Measurements from ENCODE around the gene RPL3.

DNA sequence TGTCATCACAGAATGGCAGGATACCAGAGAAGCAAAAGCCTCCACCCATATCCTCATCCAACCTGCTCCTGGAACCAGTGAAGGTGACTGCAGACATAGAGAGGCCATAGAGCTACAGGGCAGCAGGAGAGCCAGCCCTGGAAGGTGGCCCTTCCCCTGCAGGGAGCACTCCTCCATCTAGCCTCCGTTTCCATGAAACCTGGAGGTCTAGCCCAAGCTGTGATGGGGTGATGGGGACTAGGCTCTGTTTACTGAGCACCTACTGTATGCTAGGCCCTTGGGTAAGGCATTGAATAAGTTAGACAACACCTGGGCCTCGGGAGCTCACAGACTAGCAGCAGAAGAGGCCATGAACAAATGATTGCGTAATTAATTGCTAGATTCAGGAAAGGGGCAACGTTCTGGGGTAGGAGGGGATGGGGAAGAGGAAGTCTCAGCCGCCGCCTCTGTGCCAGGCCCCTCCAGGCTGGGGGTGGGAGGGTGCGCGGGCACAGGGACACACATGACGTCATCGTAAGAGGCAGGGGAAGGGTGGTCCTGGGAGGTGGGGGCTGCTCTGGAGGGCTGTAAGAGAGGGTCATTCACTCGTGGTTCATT lies 29.6 kb upstream of the RPL3 start:
- TF ChIP-seq RCOR1 (IDR thresholded peaks at IDR 0.05; ENCODE audit: insufficient replicate concordance, low read length), result no peak
- TF ChIP-seq, protein P1, sequence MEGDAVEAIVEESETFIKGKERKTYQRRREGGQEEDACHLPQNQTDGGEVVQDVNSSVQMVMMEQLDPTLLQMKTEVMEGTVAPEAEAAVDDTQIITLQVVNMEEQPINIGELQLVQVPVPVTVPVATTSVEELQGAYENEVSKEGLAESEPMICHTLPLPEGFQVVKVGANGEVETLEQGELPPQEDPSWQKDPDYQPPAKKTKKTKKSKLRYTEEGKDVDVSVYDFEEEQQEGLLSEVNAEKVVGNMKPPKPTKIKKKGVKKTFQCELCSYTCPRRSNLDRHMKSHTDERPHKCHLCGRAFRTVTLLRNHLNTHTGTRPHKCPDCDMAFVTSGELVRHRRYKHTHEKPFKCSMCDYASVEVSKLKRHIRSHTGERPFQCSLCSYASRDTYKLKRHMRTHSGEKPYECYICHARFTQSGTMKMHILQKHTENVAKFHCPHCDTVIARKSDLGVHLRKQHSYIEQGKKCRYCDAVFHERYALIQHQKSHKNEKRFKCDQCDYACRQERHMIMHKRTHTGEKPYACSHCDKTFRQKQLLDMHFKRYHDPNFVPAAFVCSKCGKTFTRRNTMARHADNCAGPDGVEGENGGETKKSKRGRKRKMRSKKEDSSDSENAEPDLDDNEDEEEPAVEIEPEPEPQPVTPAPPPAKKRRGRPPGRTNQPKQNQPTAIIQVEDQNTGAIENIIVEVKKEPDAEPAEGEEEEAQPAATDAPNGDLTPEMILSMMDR (conservative IDR thresholded peaks at IDR 0.05; ENCODE audit: low read depth, low read length), result no peak
- no peak for TF ChIP-seq POLR2A (IDR thresholded peaks at IDR 0.05; ENCODE audit: low read depth, low read length)
- TF ChIP-seq, protein P2, sequence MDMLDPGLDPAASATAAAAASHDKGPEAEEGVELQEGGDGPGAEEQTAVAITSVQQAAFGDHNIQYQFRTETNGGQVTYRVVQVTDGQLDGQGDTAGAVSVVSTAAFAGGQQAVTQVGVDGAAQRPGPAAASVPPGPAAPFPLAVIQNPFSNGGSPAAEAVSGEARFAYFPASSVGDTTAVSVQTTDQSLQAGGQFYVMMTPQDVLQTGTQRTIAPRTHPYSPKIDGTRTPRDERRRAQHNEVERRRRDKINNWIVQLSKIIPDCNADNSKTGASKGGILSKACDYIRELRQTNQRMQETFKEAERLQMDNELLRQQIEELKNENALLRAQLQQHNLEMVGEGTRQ (IDR thresholded peaks at IDR 0.05; ENCODE audit: low read depth, low read length), result no peak
- no peak for TF ChIP-seq CHD1 (IDR thresholded peaks at IDR 0.05; ENCODE audit: low read depth, low read length)
- no peak for TF ChIP-seq BHLHE40 (IDR thresholded peaks at IDR 0.05; ENCODE audit: low read depth, low read length)

Measured in IMR-90 (cell line).